Neural cell (in vitro differentiated cells): ENCODE data around the gene ABAT. TPM values are rescaled to one million over a fixed set of nuclear protein-coding genes. Genes with fewer than 3 reads are reported as not detected.

Experiments used
- H2AFZ ChIP-seq: fragments of 200-600, 300-800 bp; sonication (generic), shearing (Covaris generic); 2 replicates; pipeline ENCODE4 v1.6.0; 2014; ENCODE audit warnings: low read depth, mild to moderate bottlenecking, antibody characterized with exemption, low read length, moderate library complexity
- H3F3A ChIP-seq: fragments of 200-600 bp; shearing (Covaris generic); 2 replicates; pipeline ENCODE4 v1.6.1; 2016; ENCODE audit warnings: mild to moderate bottlenecking, moderate library complexity, mixed read lengths, antibody characterized with exemption, low read length; ENCODE audit not compliant: insufficient read depth, poor library complexity, severe bottlenecking
- H3K27ac ChIP-seq: fragments of 200-600, 300-800 bp; sonication (generic), shearing (Covaris generic); 2 replicates; pipeline ENCODE4 v1.5.1; 2014; ENCODE audit warnings: mild to moderate bottlenecking, low read length, moderate library complexity
- H3K27me3 ChIP-seq: fragments of 300-800, 200-600 bp; sonication (generic), shearing (Covaris generic); 2 replicates; pipeline ENCODE4 v1.6.0; 2014; ENCODE audit warnings: mild to moderate bottlenecking, low read depth, low read length, moderate library complexity; ENCODE audit not compliant: insufficient read depth
- H3K36me3 ChIP-seq: fragments of 300-800, 200-600 bp; sonication (generic), shearing (Covaris generic); 2 replicates; pipeline ENCODE4 v1.5.1; 2014; ENCODE audit warnings: mild to moderate bottlenecking, antibody characterized with exemption, low read length, moderate library complexity; ENCODE audit not compliant: insufficient read depth
- H3K4me2 ChIP-seq: fragments of 300-800, 200-600 bp; sonication (generic), shearing (Covaris generic); 2 replicates; pipeline ENCODE4 v1.6.0; 2014; ENCODE audit warnings: mild to moderate bottlenecking, low read length
- H3K4me3 ChIP-seq: fragments of 300-800, 200-600 bp; sonication (generic), shearing (Covaris generic); 2 replicates; pipeline ENCODE4 v1.5.1; 2014; ENCODE audit warnings: mild to moderate bottlenecking, low read length, moderate library complexity
- H3K79me2 ChIP-seq: fragments of 200-600 bp; shearing (Covaris generic); replicated peaks from 2 replicates; pipeline ENCODE4 v1.6.0; 2014; ENCODE audit warnings: mild to moderate bottlenecking, low read length, moderate library complexity; ENCODE audit not compliant: insufficient read depth
- H3K9ac ChIP-seq: fragments of 300-800, 200-600 bp; sonication (generic), shearing (Covaris generic); 2 replicates; pipeline ENCODE4 v1.6.1; 2016; ENCODE audit warnings: mild to moderate bottlenecking, low read length, mixed read lengths
- H3K9me2 ChIP-seq: fragments of 200-600 bp; shearing (Covaris generic); 2 replicates; pipeline ENCODE4 v1.6.1; 2016; ENCODE audit warnings: mild to moderate bottlenecking, low read length, mixed read lengths; ENCODE audit not compliant: insufficient read depth
- H3K9me3 ChIP-seq: fragments of 200-600, 300-800 bp; sonication (generic), shearing (Covaris generic); 2 replicates; pipeline ENCODE4 v1.6.1; 2016; ENCODE audit warnings: mild to moderate bottlenecking, mixed run types, low read length, moderate library complexity, mixed read lengths
- H4K20me1 ChIP-seq: fragments of 200-600 bp; shearing (Covaris generic); 2 replicates; pipeline ENCODE4 v1.6.1; 2016; ENCODE audit warnings: mild to moderate bottlenecking, mixed run types; ENCODE audit not compliant: insufficient read depth
- CTCF ChIP-seq: fragments of 450-650 bp; IDR thresholded peaks from 2 replicates; pipeline ENCODE4 v1.5.1; 2014; ENCODE audit warnings: antibody characterized with exemption, mild to moderate bottlenecking, moderate library complexity; ENCODE audit not compliant: poor library complexity, severe bottlenecking
- EP300 ChIP-seq: fragments of 450-650 bp; conservative IDR thresholded peaks from 2 replicates; pipeline ENCODE4 v1.6.1; 2014; ENCODE audit warnings: antibody characterized with exemption, mild to moderate bottlenecking, moderate library complexity; ENCODE audit not compliant: poor library complexity, severe bottlenecking
- EZH2 ChIP-seq: fragments of 200-600, 300-800 bp; shearing (Covaris generic), sonication (generic); IDR thresholded peaks from 2 replicates; pipeline ENCODE4 v1.6.1; 2014; ENCODE audit warnings: antibody characterized with exemption, low read length, borderline replicate concordance, mild to moderate bottlenecking; ENCODE audit not compliant: insufficient read depth, poor library complexity, severe bottlenecking
- MXI1 ChIP-seq: fragments of 450-650 bp; conservative IDR thresholded peaks from 2 replicates; pipeline ENCODE4 v1.6.1; 2014; ENCODE audit warnings: antibody characterized with exemption, mild to moderate bottlenecking; ENCODE audit not compliant: poor library complexity, severe bottlenecking
- POLR2AphosphoS5 ChIP-seq: IDR thresholded peaks from 2 replicates; pipeline ENCODE4 v1.6.1; 2012
- RAD21 ChIP-seq: fragments of 450-650 bp; conservative IDR thresholded peaks from 2 replicates; pipeline ENCODE4 v1.6.1; 2014; ENCODE audit warnings: antibody characterized with exemption, mild to moderate bottlenecking, moderate library complexity
- SMC3 ChIP-seq: fragments of 450-650 bp; conservative IDR thresholded peaks from 2 replicates; pipeline ENCODE4 v1.6.1; 2014; ENCODE audit warnings: antibody characterized with exemption, mild to moderate bottlenecking, moderate library complexity; ENCODE audit not compliant: poor library complexity
- TAF1 ChIP-seq: IDR thresholded peaks from 2 replicates; pipeline ENCODE4 v1.6.1; 2012; ENCODE audit warnings: low read depth
- polyA plus RNA-seq: library from polyadenylated mRNA; depleted of rRNA; stranded (reverse); fragments of >200 nt; gene quantifications from 2 replicates; pipeline ENCODE4 v1.2.3, GENCODE V29; 2014
- TF ChIP-seq, protein P1 (sequence below): IDR thresholded peaks from 2 replicates; pipeline ENCODE4 v1.6.1; 2012; ENCODE audit warnings: borderline replicate concordance

The ABAT gene
- polyA plus RNA-seq, 1 donor from 2014 or later, result 125 TPM

DNA sequence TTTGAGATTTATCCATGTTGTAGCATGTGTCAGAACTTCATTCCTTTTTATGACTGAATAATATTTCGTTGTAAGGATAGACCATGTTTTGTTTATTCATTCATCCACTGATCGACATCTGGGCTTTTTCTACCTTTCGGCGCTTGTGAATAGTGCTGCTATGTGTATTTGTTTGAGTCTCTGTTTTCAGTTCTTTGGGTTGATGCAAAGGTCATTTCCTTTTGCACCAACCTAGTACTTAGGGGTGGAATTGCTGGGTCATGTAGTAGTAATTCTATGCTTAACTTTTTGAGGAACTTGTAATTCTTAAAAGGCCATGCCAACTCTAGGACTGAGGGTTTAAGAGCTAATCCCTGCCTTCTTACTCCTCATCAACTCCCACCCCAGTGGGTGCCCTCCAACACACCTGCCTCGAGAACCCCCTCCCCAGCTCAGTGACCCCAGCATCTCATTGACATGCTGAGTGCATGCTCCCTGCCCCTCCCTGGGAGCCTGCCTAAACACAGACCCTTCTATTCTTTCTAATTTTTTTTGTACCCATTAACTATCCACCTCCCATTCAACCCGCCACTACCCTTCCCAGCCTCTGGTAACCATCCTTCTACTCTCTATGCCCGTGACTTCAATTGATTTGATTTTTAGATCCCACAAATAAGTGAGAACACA lies 51.2 kb downstream of the ABAT start:
- Histone ChIP-seq H3K9me2 (no peaks in the 10 kb centered on the region), H3K36me3 (no peaks in the 10 kb centered on the region), H2AFZ (no peak overlapping the region), H3K9me3 (no peaks in the 10 kb centered on the region), H4K20me1 (no peaks in the 10 kb centered on the region), H3K27me3 (no peaks in the 10 kb centered on the region), H3F3A (peaks cover 8% of the 10 kb centered on the region), H3K4me2 (no peak overlapping the region), H3K9ac (no peak overlapping the region), H3K27ac (no peak overlapping the region), H3K4me3 (no peak overlapping the region), H3K79me2 (peaks cover 56% of the 10 kb centered on the region)
- TF ChIP-seq MXI1, result no peak
- TF ChIP-seq SMC3, result no peak
- TF ChIP-seq RAD21, result no peak
- TF ChIP-seq TAF1, result no peak
- no peak for TF ChIP-seq CTCF
- TF ChIP-seq POLR2AphosphoS5, result no peak
- TF ChIP-seq EP300, result no peak
- TF ChIP-seq EZH2, result no peak
- TF ChIP-seq, protein P1, sequence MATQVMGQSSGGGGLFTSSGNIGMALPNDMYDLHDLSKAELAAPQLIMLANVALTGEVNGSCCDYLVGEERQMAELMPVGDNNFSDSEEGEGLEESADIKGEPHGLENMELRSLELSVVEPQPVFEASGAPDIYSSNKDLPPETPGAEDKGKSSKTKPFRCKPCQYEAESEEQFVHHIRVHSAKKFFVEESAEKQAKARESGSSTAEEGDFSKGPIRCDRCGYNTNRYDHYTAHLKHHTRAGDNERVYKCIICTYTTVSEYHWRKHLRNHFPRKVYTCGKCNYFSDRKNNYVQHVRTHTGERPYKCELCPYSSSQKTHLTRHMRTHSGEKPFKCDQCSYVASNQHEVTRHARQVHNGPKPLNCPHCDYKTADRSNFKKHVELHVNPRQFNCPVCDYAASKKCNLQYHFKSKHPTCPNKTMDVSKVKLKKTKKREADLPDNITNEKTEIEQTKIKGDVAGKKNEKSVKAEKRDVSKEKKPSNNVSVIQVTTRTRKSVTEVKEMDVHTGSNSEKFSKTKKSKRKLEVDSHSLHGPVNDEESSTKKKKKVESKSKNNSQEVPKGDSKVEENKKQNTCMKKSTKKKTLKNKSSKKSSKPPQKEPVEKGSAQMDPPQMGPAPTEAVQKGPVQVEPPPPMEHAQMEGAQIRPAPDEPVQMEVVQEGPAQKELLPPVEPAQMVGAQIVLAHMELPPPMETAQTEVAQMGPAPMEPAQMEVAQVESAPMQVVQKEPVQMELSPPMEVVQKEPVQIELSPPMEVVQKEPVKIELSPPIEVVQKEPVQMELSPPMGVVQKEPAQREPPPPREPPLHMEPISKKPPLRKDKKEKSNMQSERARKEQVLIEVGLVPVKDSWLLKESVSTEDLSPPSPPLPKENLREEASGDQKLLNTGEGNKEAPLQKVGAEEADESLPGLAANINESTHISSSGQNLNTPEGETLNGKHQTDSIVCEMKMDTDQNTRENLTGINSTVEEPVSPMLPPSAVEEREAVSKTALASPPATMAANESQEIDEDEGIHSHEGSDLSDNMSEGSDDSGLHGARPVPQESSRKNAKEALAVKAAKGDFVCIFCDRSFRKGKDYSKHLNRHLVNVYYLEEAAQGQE, result no peak

DNA sequence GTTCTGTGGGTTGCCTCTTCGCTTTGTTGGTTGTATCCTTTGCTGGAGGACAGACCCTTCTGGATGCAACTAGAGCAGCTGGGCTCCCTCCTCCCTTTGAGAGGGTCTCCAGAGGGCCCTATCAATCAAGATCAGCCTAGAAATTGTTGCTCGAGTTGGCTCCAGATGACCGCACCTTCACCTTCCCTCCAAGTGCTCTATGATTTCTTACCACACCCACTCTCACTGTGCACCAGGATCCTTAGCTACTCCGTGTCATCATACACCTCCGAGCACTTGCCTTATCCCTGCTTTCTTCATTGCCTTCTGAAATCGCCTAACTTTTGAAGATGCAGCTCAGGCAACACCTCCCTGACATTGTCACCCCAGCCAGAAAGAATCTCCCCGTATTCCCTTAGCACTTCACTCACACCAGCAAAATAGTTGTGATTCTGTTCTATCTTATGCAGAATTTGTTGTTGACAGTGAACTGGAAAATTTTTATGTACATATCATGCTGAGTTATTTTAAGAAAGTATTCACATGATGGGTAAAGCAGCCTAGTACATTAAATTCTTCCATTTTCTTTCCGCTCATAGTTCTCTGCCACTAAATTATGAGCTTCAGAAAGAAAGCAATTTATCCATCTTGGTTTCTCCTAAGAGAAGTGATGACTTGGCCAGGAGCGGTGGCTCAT lies 52.9 kb downstream of the ABAT start:
- Histone ChIP-seq H3F3A (no peaks in the 10 kb centered on the region), H3K36me3 (no peaks in the 10 kb centered on the region), H3K27ac (no peak overlapping the region), H4K20me1 (no peaks in the 10 kb centered on the region), H3K9ac (no peak overlapping the region), H3K4me2 (no peak overlapping the region), H3K9me3 (no peaks in the 10 kb centered on the region), H3K27me3 (no peaks in the 10 kb centered on the region), H2AFZ (no peak overlapping the region), H3K4me3 (no peak overlapping the region), H3K79me2 (peaks cover 40% of the 10 kb centered on the region), H3K9me2 (no peaks in the 10 kb centered on the region)
- TF ChIP-seq SMC3 (no peak), POLR2AphosphoS5 (no peak), TAF1 (no peak), EZH2 (no peak), RAD21 (no peak), EP300 (no peak), CTCF (no peak), MXI1 (no peak)
- TF ChIP-seq, protein P1, result no peak
